CD4-positive, alpha-beta T cell treated with Interferon gamma for 1 hour (primary cell): Measurements from ENCODE around the gene TYW1B.
"Not testable (repeated sequence)": the region's sequence is repeated elsewhere in the genome, so short reads cannot be mapped to it uniquely, and the experiment has no call there.

Source experiments
- DNase-seq: peaks from one replicate; pipeline ENCODE4 v3.0.0-alpha.2; 2020

The TYW1B gene

GRCh38 chr7:72827839-72828591 is at the start of gene TYW1B:
Gene TYW1B, minus strand, starts transcription at chr7:72828200. Its CDS starts 125 bp downstream, at chr7:72828075.
- peak; percentile 98 for DNase-seq

- not testable (repeated sequence) for DNase-seq
These were observed 39.6 kb upstream of the TYW1B start for GRCh38 chr7:72867591-72867990.

- DNase-seq, result not testable (repeated sequence)
These were observed 30.9 kb upstream of the TYW1B start for GRCh38 chr7:72858846-72859400.

DNA sequence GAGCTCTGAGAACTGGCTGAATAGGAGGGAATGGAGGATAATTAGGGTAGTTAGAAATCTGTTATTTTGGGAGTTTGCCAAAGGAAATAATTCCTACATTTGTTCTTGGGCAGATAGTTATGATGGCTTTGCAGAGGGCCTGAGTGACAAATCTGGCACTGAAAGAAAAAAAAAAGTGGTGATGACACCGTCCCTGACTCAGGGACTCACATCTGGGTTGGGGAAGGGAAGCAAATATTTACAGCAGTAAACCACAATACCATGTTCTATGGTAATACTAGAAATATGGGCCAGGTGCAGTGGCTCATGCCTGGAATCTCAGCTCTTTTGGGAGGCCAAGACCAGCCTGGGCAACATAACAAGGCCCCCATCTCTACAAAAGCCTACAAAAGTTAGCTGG is 29.9 kb upstream of the TYW1B start:
- DNase-seq, result not testable (repeated sequence)

- not testable (repeated sequence) for DNase-seq
These were observed 27.3 kb upstream of the TYW1B start for GRCh38 chr7:72855261-72855660.

DNA sequence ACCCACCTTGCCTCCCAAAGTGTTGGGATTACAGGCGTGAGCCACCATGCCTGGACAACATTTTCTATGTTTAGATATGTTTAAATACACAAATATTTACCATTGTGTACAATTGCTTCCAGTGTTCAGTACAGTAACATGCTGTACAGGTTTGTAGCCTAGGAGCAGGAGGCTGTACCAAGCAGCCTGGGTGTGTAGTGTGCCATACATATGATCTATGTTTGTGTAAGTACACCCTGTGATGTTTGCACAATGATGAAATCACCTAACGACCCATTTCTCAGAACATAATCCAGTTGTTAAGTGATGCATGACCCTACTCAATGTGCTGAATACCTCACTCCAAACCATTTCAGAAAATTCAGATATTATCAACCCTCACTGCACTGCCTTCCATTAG is 24.9 kb upstream of the TYW1B start:
- DNase-seq, result not testable (repeated sequence)

GRCh38 chr7:72850746-72851145 is 22.7 kb upstream of the TYW1B start:
- DNase-seq, result not testable (repeated sequence)

GRCh38 chr7:72844146-72844545 is 16.1 kb upstream of the TYW1B start:
- DNase-seq, result not testable (repeated sequence)

DNA sequence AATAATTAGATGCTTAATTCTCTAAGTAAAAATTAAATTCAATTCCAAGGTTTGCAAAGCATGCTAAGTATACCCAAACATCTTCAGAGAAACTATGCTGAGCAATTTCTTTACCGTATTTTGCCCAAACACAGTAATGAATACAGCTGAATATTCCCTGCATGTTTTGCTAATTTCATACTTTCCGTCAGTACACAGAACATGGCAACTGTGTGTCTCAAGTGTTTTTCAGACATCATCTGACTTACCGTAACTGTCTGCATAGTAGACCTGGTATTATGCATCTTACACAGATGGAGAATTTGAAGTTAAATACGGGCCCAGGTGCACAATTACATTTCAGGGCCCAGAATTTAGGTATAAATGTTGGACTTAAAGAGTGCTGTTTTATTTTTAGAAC is 15.2 kb upstream of the TYW1B start:
- DNase-seq, result not testable (repeated sequence)

- DNase-seq, result not testable (repeated sequence)
These were observed 13.0 kb upstream of the TYW1B start for GRCh38 chr7:72840966-72841511.

- DNase-seq, result not testable (repeated sequence)
These were observed 10.3 kb upstream of the TYW1B start for GRCh38 chr7:72838315-72838714.

- DNase-seq, result not testable (repeated sequence)
These were observed 9.3 kb upstream of the TYW1B start for GRCh38 chr7:72837291-72837690.

- not testable (repeated sequence) for DNase-seq
These were observed 2.6 kb upstream of the TYW1B start for GRCh38 chr7:72830567-72830966.

DNA sequence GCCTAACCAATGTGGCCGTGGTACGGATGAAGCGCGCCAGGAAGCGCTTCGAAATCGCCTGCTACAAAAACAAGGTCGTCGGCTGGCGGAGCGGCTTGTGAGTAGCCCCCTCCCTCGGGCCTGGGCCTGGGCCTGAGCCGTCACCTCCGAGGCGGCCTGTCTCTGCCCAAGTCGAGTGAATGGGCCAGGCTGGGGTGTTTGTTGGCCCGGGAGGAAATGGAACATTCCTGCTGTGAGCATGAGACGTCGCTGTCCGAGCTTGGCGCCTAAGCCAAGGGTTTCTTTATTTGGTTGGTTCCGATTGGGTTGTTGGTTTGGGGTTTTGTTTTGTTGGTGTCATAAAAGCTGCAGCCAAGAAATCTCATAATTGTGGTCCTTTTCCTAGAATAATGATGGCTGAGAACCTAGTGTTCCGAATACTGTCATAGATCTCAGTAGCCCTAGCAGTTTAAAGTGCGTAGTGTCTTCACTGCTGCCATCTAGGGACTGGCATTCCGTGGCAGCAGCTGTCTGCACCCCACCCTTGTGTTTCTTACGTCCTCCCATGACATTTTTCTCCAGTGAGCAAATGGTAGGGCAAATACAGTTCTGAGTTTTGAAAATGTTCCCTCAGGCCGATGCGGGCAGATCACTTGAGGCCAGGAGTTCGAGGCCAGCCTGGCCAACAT is 1.8 kb upstream of the TYW1B start:
- peak; percentile 73 for DNase-seq

GRCh38 chr7:72829291-72829686 is 1.3 kb upstream of the TYW1B start:
- DNase-seq, result peak; percentile 98

GRCh38 chr7:72823765-72824732 is 4.0 kb downstream of the TYW1B start:
- not testable (repeated sequence) for DNase-seq

GRCh38 chr7:72822497-72822896 is 5.5 kb downstream of the TYW1B start:
- not testable (repeated sequence) for DNase-seq

DNA sequence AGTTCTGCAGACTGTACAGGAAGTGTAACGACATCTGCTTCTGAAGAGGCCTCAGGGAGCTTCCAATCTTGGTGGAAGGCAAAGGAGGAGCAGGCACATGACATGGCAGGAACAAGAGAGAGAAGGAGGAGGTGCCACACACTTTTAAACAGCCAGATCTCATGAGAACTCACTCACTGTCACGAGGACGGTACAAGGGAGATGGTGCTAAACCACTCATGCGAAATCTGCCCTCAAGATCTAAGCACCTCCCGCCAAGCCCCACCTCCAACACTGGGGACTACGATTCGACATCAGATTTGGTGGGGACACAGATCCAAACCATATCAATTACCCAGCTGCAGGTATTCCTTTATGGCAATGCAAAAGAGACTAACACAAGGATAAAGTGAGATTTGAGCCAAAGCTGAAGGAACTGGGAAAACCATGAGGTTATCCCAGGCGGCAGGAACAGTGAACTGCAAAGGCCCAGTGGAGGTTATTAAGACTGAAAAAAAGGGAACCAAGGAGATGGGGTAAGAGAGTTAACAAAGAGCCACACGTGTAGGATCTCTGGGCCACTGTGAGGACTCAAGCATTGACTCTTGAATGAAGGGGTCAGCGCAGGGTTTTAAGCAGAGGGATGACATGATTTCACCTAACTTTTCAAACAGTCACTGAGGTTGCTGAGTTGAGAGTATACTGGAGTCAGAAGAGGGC is 9.2 kb downstream of the TYW1B start:
- DNase-seq, result not testable (repeated sequence)

DNA sequence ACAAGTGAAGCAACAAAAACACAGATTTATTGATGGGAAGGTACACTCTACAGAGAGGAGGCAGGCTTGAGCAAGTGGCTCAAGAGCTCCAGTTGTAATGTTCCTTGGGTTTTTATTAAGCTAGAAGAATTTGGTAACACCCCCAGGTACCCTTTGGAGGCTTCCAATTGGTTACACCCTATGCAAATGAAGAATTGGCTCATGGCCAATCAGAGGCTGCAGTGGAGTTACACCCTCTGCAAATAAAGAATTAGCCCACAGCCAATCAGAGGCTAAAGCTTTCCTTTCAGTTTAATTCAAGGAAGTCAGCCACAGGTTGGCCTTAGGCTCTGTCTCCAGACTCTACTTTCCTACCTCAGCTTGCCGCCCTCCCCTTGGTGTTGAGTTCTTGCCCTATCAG is 10.3 kb downstream of the TYW1B start:
- DNase-seq, result not testable (repeated sequence)

DNA sequence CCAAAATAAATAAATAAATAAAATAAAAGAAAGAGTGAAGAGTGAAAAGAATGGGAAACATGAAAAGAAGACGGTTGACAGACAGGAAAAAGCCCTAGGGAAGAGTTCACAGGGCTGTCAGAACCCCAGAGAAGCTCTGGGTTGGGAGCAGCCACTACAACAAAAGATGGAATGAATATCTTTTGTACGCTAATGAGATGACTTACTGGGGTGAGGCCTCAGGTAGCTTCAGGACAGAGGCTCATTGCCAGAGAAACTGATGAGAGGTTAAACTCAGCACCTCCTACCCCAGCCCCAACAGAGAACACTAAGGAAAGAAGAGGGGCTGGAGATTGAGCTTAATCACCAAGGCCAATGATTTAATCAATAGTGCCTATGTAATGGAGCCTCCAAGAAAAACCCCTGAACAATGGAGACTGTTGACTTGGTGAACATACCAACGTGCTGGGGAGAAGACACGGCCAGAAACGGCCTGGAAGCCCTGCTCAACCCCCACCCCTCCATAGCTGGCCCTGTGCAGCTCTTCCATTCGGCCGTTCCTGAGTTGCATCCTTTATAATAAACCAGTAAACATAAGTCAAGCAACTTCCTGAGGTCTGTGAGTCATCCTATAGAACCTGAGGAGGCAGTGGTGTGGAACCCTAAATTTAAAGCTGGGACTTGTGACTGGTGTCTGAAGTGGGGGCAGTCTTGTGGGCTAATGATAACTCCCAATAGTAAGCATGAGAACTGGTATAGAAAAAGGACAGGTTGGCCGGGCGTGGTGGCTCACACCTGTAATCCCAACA is 11.4 kb downstream of the TYW1B start:
- DNase-seq, result not testable (repeated sequence)

DNA sequence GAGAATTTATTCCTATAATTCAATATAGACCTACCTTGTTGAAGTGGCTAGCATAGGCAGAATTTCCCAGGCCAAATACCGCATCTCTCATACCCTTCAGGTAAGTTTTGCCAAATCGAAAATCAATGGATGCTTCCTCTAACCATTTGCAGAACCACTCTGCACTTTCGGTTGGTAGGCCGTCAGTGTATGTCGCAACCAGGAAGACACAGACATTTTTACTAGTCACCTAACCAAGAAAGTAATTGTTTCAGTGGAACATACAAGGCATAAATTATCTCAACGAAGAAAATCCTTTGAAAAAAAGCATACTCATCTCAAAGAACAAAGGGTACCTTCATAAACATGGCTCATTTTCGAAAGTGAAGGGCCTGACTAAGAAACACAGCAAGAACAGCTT is 17.6 kb downstream of the TYW1B start:
- not testable (repeated sequence) for DNase-seq
